NCI-H345 treated with DMSO at 0.1 percent for 48 hours (cell line): ENCODE measurements around the gene CENPP.

ENCODE experiments used
- DNase-seq: peaks from one replicate; lab custom pipeline; 2025; ENCODE audit not compliant: unreplicated experiment; lab: John Stamatoyannopoulos, UW

Gene CENPP

DNA sequence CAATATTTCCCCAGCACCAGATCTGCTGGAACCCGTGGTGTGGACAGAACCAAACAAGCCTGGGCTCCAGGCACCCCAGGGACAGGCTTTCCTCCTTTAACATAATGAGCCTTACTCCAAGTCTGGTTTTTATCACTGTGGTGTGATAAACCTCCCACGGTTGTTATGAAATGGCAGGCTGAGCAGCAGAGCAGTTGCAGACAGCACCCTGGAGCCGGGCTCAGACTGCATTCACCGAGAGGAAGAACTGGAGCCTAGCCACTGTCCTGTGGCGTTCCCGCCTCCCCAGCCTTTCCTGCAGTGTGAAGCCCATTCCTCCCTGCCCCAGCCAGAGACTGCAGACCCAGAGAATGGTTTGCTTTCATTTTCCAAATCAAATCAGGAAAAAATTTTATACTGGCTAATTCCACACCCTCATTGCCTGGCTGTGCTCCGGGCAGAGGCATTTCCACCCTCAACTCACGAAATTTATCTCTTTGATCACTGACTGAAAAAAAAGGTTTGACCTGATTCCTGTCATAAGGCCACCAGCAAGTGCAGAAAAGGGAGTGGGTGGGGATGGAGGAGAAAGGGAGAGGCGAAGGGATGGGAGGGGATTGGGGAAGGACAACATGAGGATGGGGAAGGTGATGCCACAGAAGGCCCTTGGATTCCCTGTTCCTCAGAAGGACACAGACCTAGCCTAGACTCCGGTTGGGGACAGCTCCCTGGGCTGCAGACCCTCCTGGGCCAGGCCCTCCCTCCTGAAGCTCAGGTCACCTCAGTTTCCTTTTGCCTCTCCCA lies 325.3 kb downstream of the CENPP start:
- DNase-seq, result no peak

GRCh38 chr9:92652461-92652860 lies 326.7 kb downstream of the CENPP start:
- no peak for DNase-seq

- no peak for DNase-seq
Measured at GRCh38 chr9:92654481-92655301, 328.9 kb downstream of the CENPP start.

DNA sequence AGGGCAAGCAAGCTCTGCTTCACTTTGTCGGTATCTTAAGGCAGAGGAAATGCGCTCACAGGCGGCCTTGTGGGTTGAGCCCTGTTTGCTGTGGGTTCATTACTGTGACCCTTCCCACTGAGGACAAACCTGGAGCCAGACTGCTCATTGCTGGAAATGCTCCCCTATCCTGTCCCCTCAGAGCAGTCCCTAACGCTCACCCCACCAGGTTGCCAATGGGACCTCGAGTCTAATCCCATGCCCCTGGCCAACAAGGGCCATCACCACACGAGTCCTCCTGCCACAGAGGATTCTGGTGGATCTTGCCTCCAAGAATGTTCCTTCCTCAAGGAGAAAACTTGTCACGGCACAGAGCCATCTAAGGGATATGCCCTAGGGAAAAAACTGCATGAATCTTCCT lies 329.6 kb downstream of the CENPP start:
- no peak for DNase-seq

DNA sequence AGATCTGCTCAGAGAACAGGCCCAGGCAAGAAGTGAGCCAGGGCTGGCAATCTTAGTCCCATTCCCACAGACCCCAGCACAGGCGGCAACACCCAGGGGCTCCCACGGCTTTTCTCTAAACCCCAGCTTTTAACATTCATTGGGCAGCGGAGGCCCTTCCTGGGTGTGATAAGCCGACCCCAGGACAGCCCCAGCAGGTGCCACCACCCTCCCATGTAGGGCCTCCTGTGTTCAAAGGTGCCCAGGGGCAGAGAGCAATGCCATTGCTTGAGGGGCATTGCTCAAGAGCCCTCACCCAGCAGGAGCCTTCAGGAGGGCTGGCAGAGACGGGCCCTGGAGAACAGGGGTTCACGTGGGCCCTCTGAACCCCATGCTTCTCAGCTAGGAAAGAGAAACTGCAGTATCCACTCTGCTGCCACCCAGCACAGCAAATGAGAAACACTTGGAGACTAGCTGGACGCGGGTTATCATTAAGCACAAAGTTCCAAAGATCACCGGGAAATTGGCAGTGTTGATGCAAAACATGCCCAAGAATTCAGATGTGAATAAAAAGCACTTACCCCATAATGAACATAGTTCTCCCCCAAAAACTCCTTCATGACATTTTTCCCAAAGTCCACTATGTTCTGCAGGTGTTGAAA lies 330.3 kb downstream of the CENPP start:
- DNase-seq, result no peak

DNA sequence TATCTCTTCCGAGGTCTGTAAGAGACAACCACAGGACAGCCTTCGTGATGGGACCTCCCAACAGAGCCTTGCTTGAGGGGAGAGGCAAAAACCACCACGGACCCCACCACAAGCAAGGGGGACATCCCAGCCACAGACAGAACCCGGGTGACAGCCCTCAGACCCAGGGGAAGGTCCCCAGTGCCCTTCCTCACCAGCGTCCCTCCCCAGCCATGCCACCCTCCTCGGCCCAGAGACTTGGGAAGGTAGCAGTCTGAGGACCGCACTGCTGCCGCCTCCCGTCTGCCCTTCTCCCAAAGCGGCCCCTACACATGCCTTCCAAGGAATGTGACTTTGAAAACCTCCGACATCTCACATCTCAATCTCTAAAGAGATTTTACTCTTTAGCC lies 330.8 kb downstream of the CENPP start:
- DNase-seq, result no peak

DNA sequence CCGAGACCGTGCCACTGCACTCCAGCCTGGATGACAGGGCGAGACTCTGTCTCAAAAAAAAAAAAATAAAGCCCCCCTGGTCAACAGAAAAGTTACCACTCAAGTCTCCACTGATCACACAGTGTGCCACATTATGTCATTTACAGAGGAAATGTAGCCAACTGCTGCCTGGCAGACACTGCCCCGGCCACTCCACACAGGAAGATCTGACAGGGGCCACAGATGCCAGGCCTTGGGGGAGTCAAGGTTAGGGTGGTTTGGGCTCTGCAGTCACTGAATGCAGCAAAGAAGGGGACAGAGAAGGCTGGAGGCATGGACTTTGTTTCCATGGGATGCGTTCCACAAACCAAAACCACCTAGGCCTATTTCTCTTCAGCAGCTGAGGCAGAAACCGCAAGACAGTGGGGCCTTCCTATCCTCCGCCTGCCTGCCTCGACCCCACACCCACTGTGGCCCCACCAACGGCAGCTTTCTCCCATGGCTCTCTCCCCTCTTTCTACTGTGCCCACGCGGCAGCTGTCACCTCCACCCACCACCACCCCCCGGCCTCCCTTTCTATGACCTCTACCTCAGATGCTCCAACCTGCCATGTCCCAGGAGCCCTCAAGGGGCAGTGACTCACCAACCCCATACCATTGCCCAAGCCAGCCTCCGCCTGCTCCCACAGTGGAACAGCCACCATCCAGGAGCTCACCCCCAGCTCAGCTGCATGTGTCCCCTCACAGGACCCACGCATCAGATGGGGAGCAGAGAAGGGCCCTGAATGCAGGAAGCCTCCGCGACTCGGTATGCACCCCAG lies 331.7 kb downstream of the CENPP start:
- no peak for DNase-seq

- DNase-seq, result no peak
Measured at GRCh38 chr9:92658176-92658575, 332.4 kb downstream of the CENPP start.

DNA sequence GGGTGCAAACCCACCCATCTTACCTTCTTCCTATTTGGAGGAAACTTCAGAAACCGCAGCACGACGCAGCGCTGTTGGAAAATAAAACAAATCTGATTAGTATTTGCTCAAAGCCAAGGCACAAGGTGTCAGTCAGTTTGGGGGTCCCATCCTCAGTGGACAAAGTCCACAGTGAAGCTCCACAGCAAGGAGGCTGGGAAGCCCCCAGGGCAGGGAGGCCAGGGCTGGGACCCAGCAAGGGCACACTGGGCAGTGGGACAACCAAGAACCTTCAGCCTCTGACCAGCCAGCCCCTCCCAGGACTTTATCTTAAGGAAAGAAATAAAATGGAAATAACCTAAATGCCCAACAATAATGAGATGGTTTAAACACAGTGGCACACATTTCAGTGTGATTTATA lies 332.9 kb downstream of the CENPP start:
- no peak for DNase-seq

- DNase-seq, result no peak
Measured at GRCh38 chr9:92659601-92660000, 333.8 kb downstream of the CENPP start.

- DNase-seq, result no peak
Measured at GRCh38 chr9:92660266-92660665, 334.5 kb downstream of the CENPP start.

DNA sequence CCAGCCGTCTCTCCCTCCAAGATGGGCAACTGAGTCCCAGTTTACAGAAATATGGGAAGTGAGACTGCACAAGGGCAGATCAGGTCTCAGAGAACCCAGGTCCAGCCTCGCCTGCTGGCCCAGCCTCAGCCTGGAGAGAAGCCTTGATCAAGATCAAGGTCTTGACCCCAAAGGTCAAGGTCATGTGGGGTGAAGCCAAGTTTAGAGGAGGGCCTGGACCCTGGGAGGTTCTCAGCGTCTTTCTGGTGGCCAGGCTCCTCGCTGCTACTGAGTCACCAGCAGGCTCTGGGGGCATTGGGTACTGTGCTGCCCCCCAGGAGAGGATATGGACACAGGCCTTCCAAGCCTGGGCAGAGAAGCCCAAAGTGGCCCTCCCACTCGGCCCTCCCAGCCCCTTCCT lies 335.4 kb downstream of the CENPP start:
- DNase-seq, result no peak

DNA sequence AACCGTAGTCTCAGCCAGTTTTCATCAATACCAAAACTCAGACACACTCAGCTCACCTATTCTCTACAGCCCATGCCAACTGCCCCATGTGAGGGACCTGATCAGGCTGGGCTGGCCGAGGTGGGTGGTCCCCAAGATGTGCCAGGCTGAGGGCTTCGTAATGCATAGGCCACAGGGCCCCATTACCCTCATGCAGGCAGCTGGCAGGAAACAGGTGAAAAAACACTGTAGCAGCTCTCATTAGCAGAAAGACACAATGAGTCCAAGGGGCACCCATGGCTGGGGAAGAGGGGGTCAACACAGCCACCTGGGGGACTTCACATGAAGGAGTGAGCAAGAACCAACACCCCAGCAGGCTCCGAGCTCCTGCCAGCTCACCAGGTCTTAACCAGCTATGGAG lies 336.0 kb downstream of the CENPP start:
- no peak for DNase-seq

- no peak for DNase-seq
Measured at GRCh38 chr9:92663126-92663525, 337.4 kb downstream of the CENPP start.

DNA sequence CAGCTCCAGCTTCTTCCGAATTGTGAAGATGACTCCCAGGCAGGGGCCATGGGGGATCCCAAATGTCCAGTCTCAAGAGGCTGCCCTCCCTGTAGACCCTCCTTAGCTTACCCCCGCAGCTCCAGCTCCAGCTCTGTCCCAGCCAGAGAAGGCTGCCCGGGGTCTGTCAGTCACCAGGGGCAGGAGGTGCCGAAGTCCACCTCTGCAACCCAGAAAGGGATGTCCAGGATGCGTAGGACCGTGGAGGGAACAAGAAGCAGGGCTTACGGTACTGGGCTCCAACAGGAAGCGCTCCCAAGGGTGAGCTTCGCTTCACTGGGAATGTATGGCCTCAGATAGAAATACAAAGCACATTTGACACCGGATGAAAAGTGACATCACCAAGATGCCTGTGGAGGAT lies 338.2 kb downstream of the CENPP start:
- no peak for DNase-seq

DNA sequence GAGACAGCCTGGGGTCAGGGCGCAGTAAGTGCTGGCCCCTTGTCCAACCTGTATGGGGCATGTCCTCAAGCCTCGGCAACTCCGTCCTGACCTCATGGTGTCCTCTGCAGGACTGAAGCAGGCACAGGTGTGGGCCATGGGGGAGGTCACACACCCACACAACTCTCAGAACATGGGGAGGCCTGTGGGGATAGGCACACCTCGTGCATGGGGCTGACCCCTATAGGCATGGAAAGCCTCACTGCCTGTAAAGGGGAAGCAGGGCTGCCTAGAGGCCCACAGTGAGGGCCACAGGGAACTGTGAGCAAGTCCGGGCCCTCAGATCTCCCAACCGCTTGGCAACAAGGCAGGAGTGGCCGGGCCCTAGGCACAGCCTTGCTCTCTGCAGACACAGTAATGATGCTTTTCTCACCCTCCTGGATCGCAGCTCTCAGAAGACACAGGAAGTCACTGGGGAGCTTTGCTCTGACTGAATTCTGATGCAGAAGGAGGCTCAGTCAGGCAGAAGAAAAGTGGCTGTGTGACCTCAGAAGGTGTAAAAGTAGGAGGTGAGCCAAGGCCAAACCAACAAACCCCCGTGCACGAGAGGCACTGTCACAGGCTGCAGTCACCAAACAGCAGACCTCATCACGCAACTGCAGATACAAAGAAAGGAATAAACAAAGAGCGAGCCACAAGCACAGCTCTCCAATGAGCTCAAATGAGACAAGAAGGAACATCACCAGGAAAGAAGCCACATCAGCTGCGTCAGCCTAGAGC lies 338.8 kb downstream of the CENPP start:
- DNase-seq, result no peak

- no peak for DNase-seq
Measured at GRCh38 chr9:92665836-92666235, 340.1 kb downstream of the CENPP start.

DNA sequence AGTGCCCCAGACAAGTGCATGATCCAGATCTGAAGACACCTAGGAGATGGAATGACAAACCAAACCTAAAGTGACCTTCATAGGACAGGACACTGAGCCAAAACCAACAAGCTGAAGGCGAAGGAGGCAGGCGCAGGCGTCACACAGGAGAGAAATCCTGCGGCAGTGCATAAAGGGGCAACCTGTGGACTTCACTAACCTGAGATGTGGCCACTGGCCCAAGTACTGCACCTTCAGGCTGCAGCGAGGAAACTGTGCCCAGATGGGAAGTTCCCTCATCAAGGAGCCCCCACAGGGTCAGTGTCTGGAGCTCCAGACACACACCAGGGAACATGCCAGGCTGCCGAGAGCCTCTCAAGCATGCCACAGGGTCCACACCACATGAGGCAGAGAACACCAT lies 340.5 kb downstream of the CENPP start:
- no peak for DNase-seq

GRCh38 chr9:92666912-92667532 lies 341.3 kb downstream of the CENPP start:
- DNase-seq, result no peak
